GM12878 (cell line): Measurements from ENCODE around the gene PRG3. TPM values are rescaled to one million over a fixed set of nuclear protein-coding genes. Genes with fewer than 3 reads are reported as not detected.

Source experiments
- BHLHE40 ChIP-seq, 2 experiments: fragments of 450-650 bp in 1 of 2; IDR thresholded peaks; 2 replicates each; pipeline ENCODE4 v1.6.1; 2011 to 2017; ENCODE audit warnings: low read depth in 2 of 2, borderline replicate concordance in 1 of 2, improper control_type of control experiment in 1 of 2, low read length in 1 of 2, mild to moderate bottlenecking in 1 of 2
- CBX5 ChIP-seq: sonication (generic); IDR thresholded peaks from 2 replicates; pipeline ENCODE4 v1.6.1; 2016; ENCODE audit warnings: low read depth, moderate library complexity, mild to moderate bottlenecking, inconsistent platforms
- CREB1 ChIP-seq: IDR thresholded peaks from 2 replicates; pipeline ENCODE4 v1.6.1; 2012; ENCODE audit warnings: low read depth, mild to moderate bottlenecking, inconsistent platforms
- EGR1 ChIP-seq, 2 experiments: IDR thresholded peaks; 1 replicate in 1 of 2; 2 replicates in 1 of 2; pipeline ENCODE4 v1.6.1; 2011 to 2012; ENCODE audit warnings: low read depth in 2 of 2, low read length in 2 of 2, borderline replicate concordance in 1 of 2, mild to moderate bottlenecking in 1 of 2, moderate library complexity in 1 of 2
- GATAD2B ChIP-seq: fragments of 450-650 bp; conservative IDR thresholded peaks from 2 replicates; pipeline ENCODE4 v1.6.1; 2017; ENCODE audit warnings: low read depth, mild to moderate bottlenecking, moderate library complexity
- KAT2A ChIP-seq: conservative IDR thresholded peaks from 2 replicates; pipeline ENCODE4 v1.6.1; 2011; ENCODE audit warnings: low read depth, low read length; ENCODE audit not compliant: control insufficient read depth
- LARP7 ChIP-seq: fragments of 450-650 bp; IDR thresholded peaks from 2 replicates; pipeline ENCODE4 v1.6.1; 2017; ENCODE audit warnings: mild to moderate bottlenecking
- MAX ChIP-seq: IDR thresholded peaks from 2 replicates; pipeline ENCODE4 v1.6.1; 2012; ENCODE audit warnings: low read depth, low read length, improper control_type of control experiment
- NBN ChIP-seq: fragments of 450-650 bp; IDR thresholded peaks from 2 replicates; pipeline ENCODE4 v1.6.1; 2016
- NFXL1 ChIP-seq: fragments of 450-650 bp; IDR thresholded peaks from 2 replicates; pipeline ENCODE4 v1.6.1; 2017; ENCODE audit warnings: antibody characterized with exemption, mild to moderate bottlenecking, borderline replicate concordance
- NFYA ChIP-seq: IDR thresholded peaks from 2 replicates; pipeline ENCODE4 v1.6.1; 2011; ENCODE audit warnings: low read depth, mild to moderate bottlenecking, low read length, improper control_type of control experiment, borderline replicate concordance
- PAX5 ChIP-seq: IDR thresholded peaks from 2 replicates; pipeline ENCODE4 v1.6.1; 2011; ENCODE audit warnings: low read depth, low read length, borderline replicate concordance
- RUNX3 ChIP-seq: IDR thresholded peaks from 2 replicates; pipeline ENCODE4 v1.6.1; 2012; ENCODE audit warnings: low read length, inconsistent platforms
- SIX5 ChIP-seq: IDR thresholded peaks from 2 replicates; pipeline ENCODE4 v1.6.1; 2011; ENCODE audit warnings: mild to moderate bottlenecking, low read depth, low read length, moderate library complexity; ENCODE audit not compliant: severe bottlenecking
- SMC3 ChIP-seq: IDR thresholded peaks from 2 replicates; pipeline ENCODE4 v1.6.1; 2011; ENCODE audit warnings: low read length, improper control_type of control experiment, borderline replicate concordance
- SREBF1 ChIP-seq: IDR thresholded peaks from 2 replicates; pipeline ENCODE4 v1.6.1; 2012; ENCODE audit warnings: mild to moderate bottlenecking, low read length
- SRF ChIP-seq, 2 experiments: IDR thresholded peaks; 2 replicates each; pipeline ENCODE4 v1.6.1; 2011; ENCODE audit warnings: low read depth in 2 of 2, low read length in 2 of 2, mild to moderate bottlenecking in 1 of 2, moderate library complexity in 1 of 2
- SUZ12 ChIP-seq: fragments of 200-600 bp; sonication (generic); IDR thresholded peaks from one replicate; pipeline ENCODE4 v1.6.1; 2018; ENCODE audit warnings: antibody characterized with exemption, mild to moderate bottlenecking; ENCODE audit not compliant: unreplicated experiment
- ZNF687 ChIP-seq: fragments of 450-650 bp; IDR thresholded peaks from 2 replicates; pipeline ENCODE4 v1.6.1; 2017; ENCODE audit warnings: mild to moderate bottlenecking, moderate library complexity
- polyA plus RNA-seq, 11 experiments: library from polyadenylated mRNA; depleted of rRNA in 4 of 11; unstranded in 6 of 11; stranded (reverse) in 5 of 11; fragments of >200 nt; fragmentation: Nextera tagmentation in 4 of 11; fragmentation: Illumina TruSeq in 1 of 11; extraction: Ambion mirVana in 4 of 11; extraction: Trizol in 1 of 11; gene quantifications; 1 replicate in 1 of 11; 2 replicates in 10 of 11; pipeline versions ENCODE4 v1.2.1 to v1.2.3, GENCODE V29; 2011 to 2016; ENCODE audit warnings: inconsistent platforms in 2 of 11, missing spikeins in 2 of 11, low read depth in 1 of 11
- total RNA-seq, 4 experiments: library from RNA; depleted of rRNA in 3 of 4; stranded (reverse); fragments of >200 nt in 3 of 4; fragmentation: Illumina TruSeq in 1 of 4; extraction: Trizol in 1 of 4; gene quantifications; 2 replicates each; pipeline versions ENCODE4 v1.2.1 to v1.2.3, GENCODE V29; 2013 to 2021
- TF ChIP-seq, protein P1 (sequence below): IDR thresholded peaks from 2 replicates; pipeline ENCODE4 v1.6.1; 2012; ENCODE audit warnings: mild to moderate bottlenecking, low read depth, low read length
- TF ChIP-seq, protein P2 (sequence below): fragments of 450-650 bp; IDR thresholded peaks from 2 replicates; pipeline ENCODE4 v1.6.1; 2016; ENCODE audit warnings: mild to moderate bottlenecking

Gene PRG3
- total and polyA plus RNA-seq, 10 of the 15 experiments (the other 5 are each of a cell fraction or from before 2014, with no cell fraction given): not detected

DNA sequence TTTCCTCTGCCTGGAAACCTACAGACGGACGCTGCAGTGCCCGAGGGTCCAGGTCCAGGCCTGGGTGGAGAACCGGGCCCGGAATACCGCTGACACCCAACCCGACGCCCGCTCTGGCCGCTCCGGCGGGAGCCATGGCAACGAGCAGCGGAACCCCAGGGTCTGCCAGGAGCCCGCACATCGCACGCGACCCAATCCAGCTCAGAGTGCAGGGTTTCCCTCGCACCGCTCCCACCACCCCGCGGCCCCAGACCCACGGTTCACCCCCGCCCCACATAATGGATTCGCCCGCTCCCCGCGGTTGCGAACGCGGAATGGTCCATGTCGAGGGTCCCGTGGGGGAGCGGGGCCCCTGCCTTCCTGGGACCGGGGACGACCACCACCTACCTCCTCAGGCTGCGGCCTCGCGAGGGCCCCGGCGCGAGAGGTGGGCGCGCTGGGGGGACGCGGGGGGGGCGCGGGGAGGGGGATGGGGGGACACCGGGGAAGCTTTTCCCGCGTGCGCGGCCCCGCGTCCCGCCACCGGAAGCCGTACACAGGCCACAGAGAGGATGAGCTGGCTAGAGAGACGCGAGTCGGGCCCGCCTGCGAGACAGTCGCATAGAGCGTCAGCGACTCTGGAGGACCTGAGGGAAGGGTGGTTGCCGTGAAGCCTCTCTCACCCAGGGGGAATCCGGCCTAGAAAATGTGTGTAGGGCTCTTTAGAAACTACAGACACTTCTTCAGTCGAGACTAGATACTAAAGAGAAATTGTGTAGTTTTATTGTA is 45.4 kb downstream of the PRG3 start, which contains the start of gene SSRP1 (continued):
- TF ChIP-seq, protein P1, sequence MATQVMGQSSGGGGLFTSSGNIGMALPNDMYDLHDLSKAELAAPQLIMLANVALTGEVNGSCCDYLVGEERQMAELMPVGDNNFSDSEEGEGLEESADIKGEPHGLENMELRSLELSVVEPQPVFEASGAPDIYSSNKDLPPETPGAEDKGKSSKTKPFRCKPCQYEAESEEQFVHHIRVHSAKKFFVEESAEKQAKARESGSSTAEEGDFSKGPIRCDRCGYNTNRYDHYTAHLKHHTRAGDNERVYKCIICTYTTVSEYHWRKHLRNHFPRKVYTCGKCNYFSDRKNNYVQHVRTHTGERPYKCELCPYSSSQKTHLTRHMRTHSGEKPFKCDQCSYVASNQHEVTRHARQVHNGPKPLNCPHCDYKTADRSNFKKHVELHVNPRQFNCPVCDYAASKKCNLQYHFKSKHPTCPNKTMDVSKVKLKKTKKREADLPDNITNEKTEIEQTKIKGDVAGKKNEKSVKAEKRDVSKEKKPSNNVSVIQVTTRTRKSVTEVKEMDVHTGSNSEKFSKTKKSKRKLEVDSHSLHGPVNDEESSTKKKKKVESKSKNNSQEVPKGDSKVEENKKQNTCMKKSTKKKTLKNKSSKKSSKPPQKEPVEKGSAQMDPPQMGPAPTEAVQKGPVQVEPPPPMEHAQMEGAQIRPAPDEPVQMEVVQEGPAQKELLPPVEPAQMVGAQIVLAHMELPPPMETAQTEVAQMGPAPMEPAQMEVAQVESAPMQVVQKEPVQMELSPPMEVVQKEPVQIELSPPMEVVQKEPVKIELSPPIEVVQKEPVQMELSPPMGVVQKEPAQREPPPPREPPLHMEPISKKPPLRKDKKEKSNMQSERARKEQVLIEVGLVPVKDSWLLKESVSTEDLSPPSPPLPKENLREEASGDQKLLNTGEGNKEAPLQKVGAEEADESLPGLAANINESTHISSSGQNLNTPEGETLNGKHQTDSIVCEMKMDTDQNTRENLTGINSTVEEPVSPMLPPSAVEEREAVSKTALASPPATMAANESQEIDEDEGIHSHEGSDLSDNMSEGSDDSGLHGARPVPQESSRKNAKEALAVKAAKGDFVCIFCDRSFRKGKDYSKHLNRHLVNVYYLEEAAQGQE: no peak
- TF ChIP-seq GATAD2B: no peak
- peak; percentile 82 to 86 for TF ChIP-seq BHLHE40 (IDR thresholded peaks at IDR 0.05; ENCODE audit: borderline replicate concordance in 1 of 2, low read depth in 2 of 2, low read length in 1 of 2)
- no peak for TF ChIP-seq CBX5
- TF ChIP-seq SIX5: peak; percentile 46
- TF ChIP-seq, protein P2, sequence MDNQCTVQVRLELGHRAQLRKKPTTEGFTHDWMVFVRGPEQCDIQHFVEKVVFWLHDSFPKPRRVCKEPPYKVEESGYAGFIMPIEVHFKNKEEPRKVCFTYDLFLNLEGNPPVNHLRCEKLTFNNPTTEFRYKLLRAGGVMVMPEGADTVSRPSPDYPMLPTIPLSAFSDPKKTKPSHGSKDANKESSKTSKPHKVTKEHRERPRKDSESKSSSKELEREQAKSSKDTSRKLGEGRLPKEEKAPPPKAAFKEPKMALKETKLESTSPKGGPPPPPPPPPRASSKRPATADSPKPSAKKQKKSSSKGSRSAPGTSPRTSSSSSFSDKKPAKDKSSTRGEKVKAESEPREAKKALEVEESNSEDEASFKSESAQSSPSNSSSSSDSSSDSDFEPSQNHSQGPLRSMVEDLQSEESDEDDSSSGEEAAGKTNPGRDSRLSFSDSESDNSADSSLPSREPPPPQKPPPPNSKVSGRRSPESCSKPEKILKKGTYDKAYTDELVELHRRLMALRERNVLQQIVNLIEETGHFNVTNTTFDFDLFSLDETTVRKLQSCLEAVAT: 0 out of 2 replicates have a peak, but pooled peaks have one; percentile 49
- TF ChIP-seq NFXL1: no peak
- no peak for TF ChIP-seq PAX5
- no peak for TF ChIP-seq KAT2A
- TF ChIP-seq EGR1 (IDR thresholded peaks at IDR 0.05; ENCODE audit: borderline replicate concordance in 1 of 2, low read depth in 2 of 2, low read length in 2 of 2): peak in 1 of 2 experiments; percentile 84; a peak in 2 of 3 replicates
- no peak for TF ChIP-seq SMC3
- no peak; the same call in none of the 2 replicates for TF ChIP-seq MAX
- TF ChIP-seq SREBF1: peak; percentile 55
- no peak for TF ChIP-seq ZNF687
- peak; percentile 81 for TF ChIP-seq CREB1
- TF ChIP-seq SUZ12: no peak
- peak; percentile 45; the same call in 1 of the 2 replicates for TF ChIP-seq RUNX3
- no peak for TF ChIP-seq SRF (IDR thresholded peaks at IDR 0.05; ENCODE audit: low read depth in 2 of 2, low read length in 2 of 2)
- 0 out of 2 replicates have a peak, but pooled peaks have one; percentile 42 for TF ChIP-seq LARP7
- peak; percentile 70; the same call in 1 of the 2 replicates for TF ChIP-seq NBN
- no peak for TF ChIP-seq NFYA
